ENCODE data around the gene KCTD17.

DNA sequence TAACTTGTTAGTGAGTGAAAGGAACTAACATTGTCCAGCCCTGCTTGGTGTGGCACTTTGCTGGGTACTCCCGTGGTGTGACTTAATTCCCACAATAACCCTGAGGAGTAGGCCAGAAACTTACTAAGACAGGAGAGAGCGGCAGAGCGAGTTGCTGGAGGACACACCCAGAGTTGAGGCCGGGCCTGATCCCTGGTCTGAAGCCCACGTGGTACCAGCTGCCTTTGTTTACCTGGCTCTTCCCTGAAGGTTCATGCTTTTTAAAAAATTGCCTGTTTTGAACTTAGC is 31.4 kb upstream of the KCTD17 start:
- TF ChIP-seq, protein P1, sequence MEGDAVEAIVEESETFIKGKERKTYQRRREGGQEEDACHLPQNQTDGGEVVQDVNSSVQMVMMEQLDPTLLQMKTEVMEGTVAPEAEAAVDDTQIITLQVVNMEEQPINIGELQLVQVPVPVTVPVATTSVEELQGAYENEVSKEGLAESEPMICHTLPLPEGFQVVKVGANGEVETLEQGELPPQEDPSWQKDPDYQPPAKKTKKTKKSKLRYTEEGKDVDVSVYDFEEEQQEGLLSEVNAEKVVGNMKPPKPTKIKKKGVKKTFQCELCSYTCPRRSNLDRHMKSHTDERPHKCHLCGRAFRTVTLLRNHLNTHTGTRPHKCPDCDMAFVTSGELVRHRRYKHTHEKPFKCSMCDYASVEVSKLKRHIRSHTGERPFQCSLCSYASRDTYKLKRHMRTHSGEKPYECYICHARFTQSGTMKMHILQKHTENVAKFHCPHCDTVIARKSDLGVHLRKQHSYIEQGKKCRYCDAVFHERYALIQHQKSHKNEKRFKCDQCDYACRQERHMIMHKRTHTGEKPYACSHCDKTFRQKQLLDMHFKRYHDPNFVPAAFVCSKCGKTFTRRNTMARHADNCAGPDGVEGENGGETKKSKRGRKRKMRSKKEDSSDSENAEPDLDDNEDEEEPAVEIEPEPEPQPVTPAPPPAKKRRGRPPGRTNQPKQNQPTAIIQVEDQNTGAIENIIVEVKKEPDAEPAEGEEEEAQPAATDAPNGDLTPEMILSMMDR (IDR thresholded peaks at IDR 0.05; ENCODE audit: insufficient read depth, low read length) = no peak
- no peak for TF ChIP-seq REST (IDR thresholded peaks at IDR 0.05; ENCODE audit: insufficient replicate concordance, low read depth)

Measured in HL-60 (cell line).